Measurements from ENCODE around the gene CLPTM1.
A peak's percentile ranks its signal among the peaks of the same experiment; 100 is the strongest.
"Not testable (repeated sequence)": the region's sequence is repeated elsewhere in the genome, so short reads cannot be mapped to it uniquely, and the experiment has no call there.

CLPTM1 gene

GRCh38 chr19:44984005-44984404, 28.8 kb downstream of the CLPTM1 start:
- H3K4me3 Mint-ChIP-seq: no peak overlapping the region

GRCh38 chr19:44985445-44985844, 30.3 kb downstream of the CLPTM1 start:
- no peaks in the 10 kb centered on the region for H3K9me3 Mint-ChIP-seq

More at GRCh38 chr19:44984005-44984404, 28.8 kb downstream of the CLPTM1 start:
- Mint-ChIP-seq H3K27ac (no peak overlapping the region), H3K9me3 (no peaks in the 10 kb centered on the region), H3K36me3 (ENCODE audit: low read depth) (peaks cover 26% of the 10 kb centered on the region), H3K27me3 (no peaks in the 10 kb centered on the region), H3K4me1 (ENCODE audit: low read depth) (no peaks in the 10 kb centered on the region)

GRCh38 chr19:44986389-44986788, 31.2 kb downstream of the CLPTM1 start:
- no peak overlapping the region for H3K4me3 Mint-ChIP-seq
- no peak overlapping the region for H3K27ac Mint-ChIP-seq
- no peaks in the 10 kb centered on the region for H3K9me3 Mint-ChIP-seq
- no peaks in the 10 kb centered on the region for H3K4me1 Mint-ChIP-seq (ENCODE audit: low read depth)
- H3K27me3 Mint-ChIP-seq: no peaks in the 10 kb centered on the region
- H3K36me3 Mint-ChIP-seq (ENCODE audit: low read depth): peaks cover 19% of the 10 kb centered on the region

More at GRCh38 chr19:44985445-44985844, 30.3 kb downstream of the CLPTM1 start:
- no peak overlapping the region for H3K27ac Mint-ChIP-seq
- H3K4me1 Mint-ChIP-seq (ENCODE audit: low read depth): no peaks in the 10 kb centered on the region
- H3K4me3 Mint-ChIP-seq: no peak overlapping the region
- H3K36me3 Mint-ChIP-seq (ENCODE audit: low read depth): peaks cover 19% of the 10 kb centered on the region
- H3K27me3 Mint-ChIP-seq: no peaks in the 10 kb centered on the region

GRCh38 chr19:44987148-44987675, 32.0 kb downstream of the CLPTM1 start:
- peaks cover 15% of the 10 kb centered on the region for H3K36me3 Mint-ChIP-seq (ENCODE audit: low read depth)
- no peaks in the 10 kb centered on the region for H3K9me3 Mint-ChIP-seq
- no peak overlapping the region for H3K27ac Mint-ChIP-seq
- no peaks in the 10 kb centered on the region for H3K27me3 Mint-ChIP-seq
- H3K4me3 Mint-ChIP-seq: no peak overlapping the region
- no peaks in the 10 kb centered on the region for H3K4me1 Mint-ChIP-seq (ENCODE audit: low read depth)

- H3K9me3 Mint-ChIP-seq: no peaks in the 10 kb centered on the region
- no peak overlapping the region for H3K27ac Mint-ChIP-seq
- no peaks in the 10 kb centered on the region for H3K4me1 Mint-ChIP-seq (ENCODE audit: low read depth)
- H3K36me3 Mint-ChIP-seq (ENCODE audit: low read depth): peaks cover 15% of the 10 kb centered on the region
- no peaks in the 10 kb centered on the region for H3K27me3 Mint-ChIP-seq
- no peak overlapping the region for H3K4me3 Mint-ChIP-seq
These were observed 33.1 kb downstream of the CLPTM1 start for GRCh38 chr19:44988273-44988672.

GRCh38 chr19:44988896-44989556, 33.8 kb downstream of the CLPTM1 start:
- Mint-ChIP-seq H3K9me3 (no peaks in the 10 kb centered on the region), H3K27me3 (no peaks in the 10 kb centered on the region), H3K4me1 (ENCODE audit: low read depth) (no peaks in the 10 kb centered on the region), H3K36me3 (ENCODE audit: low read depth) (peaks cover 15% of the 10 kb centered on the region), H3K27ac (no peak overlapping the region), H3K4me3 (no peak overlapping the region)

GRCh38 chr19:44990459-44990858, 35.3 kb downstream of the CLPTM1 start:
- Mint-ChIP-seq H3K36me3 (ENCODE audit: low read depth) (peaks cover 10% of the 10 kb centered on the region), H3K27ac (no peak overlapping the region)

GRCh38 chr19:44990966-44991365, 35.8 kb downstream of the CLPTM1 start:
- H3K4me3 Mint-ChIP-seq: no peak overlapping the region
- no peaks in the 10 kb centered on the region for H3K4me1 Mint-ChIP-seq (ENCODE audit: low read depth)
- no peaks in the 10 kb centered on the region for H3K27me3 Mint-ChIP-seq
- H3K36me3 Mint-ChIP-seq (ENCODE audit: low read depth): peaks cover 10% of the 10 kb centered on the region
- H3K9me3 Mint-ChIP-seq: no peaks in the 10 kb centered on the region
- no peak overlapping the region for H3K27ac Mint-ChIP-seq

More at GRCh38 chr19:44990459-44990858, 35.3 kb downstream of the CLPTM1 start:
- Mint-ChIP-seq H3K9me3 (no peaks in the 10 kb centered on the region), H3K27me3 (no peaks in the 10 kb centered on the region), H3K4me1 (ENCODE audit: low read depth) (no peaks in the 10 kb centered on the region), H3K4me3 (no peak overlapping the region)

GRCh38 chr19:44992336-44993163, 37.4 kb downstream of the CLPTM1 start:
- H3K27me3 Mint-ChIP-seq: no peaks in the 10 kb centered on the region
- no peak overlapping the region for H3K27ac Mint-ChIP-seq

GRCh38 chr19:44993526-44993925, 38.3 kb downstream of the CLPTM1 start:
- Mint-ChIP-seq H3K27ac (no peak overlapping the region), H3K4me1 (ENCODE audit: low read depth) (no peaks in the 10 kb centered on the region), H3K9me3 (no peaks in the 10 kb centered on the region), H3K36me3 (ENCODE audit: low read depth) (peaks cover 5% of the 10 kb centered on the region), H3K27me3 (no peaks in the 10 kb centered on the region), H3K4me3 (no peak overlapping the region)

More at GRCh38 chr19:44992336-44993163, 37.4 kb downstream of the CLPTM1 start:
- no peaks in the 10 kb centered on the region for H3K4me1 Mint-ChIP-seq (ENCODE audit: low read depth)
- peaks cover 9% of the 10 kb centered on the region for H3K36me3 Mint-ChIP-seq (ENCODE audit: low read depth)
- no peaks in the 10 kb centered on the region for H3K9me3 Mint-ChIP-seq
- H3K4me3 Mint-ChIP-seq: no peak overlapping the region

- Mint-ChIP-seq H3K4me1 (ENCODE audit: low read depth) (no peaks in the 10 kb centered on the region), H3K9me3 (no peaks in the 10 kb centered on the region)
These were observed 38.9 kb downstream of the CLPTM1 start for GRCh38 chr19:44993926-44994537.

GRCh38 chr19:44998025-44998424, 42.8 kb downstream of the CLPTM1 start:
- Mint-ChIP-seq H3K27me3 (no peaks in the 10 kb centered on the region), H3K9me3 (no peaks in the 10 kb centered on the region), H3K36me3 (ENCODE audit: low read depth) (peaks cover 4% of the 10 kb centered on the region), H3K27ac (no peak overlapping the region), H3K4me1 (ENCODE audit: low read depth) (peaks cover 13% of the 10 kb centered on the region), H3K4me3 (no peak overlapping the region)

More at GRCh38 chr19:44993926-44994537, 38.9 kb downstream of the CLPTM1 start:
- no peaks in the 10 kb centered on the region for H3K27me3 Mint-ChIP-seq
- H3K36me3 Mint-ChIP-seq (ENCODE audit: low read depth): peaks cover 2% of the 10 kb centered on the region
- H3K4me3 Mint-ChIP-seq: no peak overlapping the region
- H3K27ac Mint-ChIP-seq: no peak overlapping the region

- H3K27me3 Mint-ChIP-seq; H3K36me3 Mint-ChIP-seq (ENCODE audit: low read depth); H3K9me3 Mint-ChIP-seq; H3K4me3 Mint-ChIP-seq: not testable (repeated sequence)
- Mint-ChIP-seq H3K4me1 (ENCODE audit: low read depth) (peaks cover 13% of the 10 kb centered on the region), H3K27ac (peak overlapping the region; percentile 34)
These were observed 44.1 kb downstream of the CLPTM1 start for GRCh38 chr19:44999131-44999925.

- H3K9me3 Mint-ChIP-seq, H3K27me3 Mint-ChIP-seq: not testable (repeated sequence)
- peak overlapping the region; percentile 57 for H3K4me3 Mint-ChIP-seq
- peaks cover 12% of the 10 kb centered on the region for H3K36me3 Mint-ChIP-seq (ENCODE audit: low read depth)
- peaks cover 14% of the 10 kb centered on the region for H3K4me1 Mint-ChIP-seq (ENCODE audit: low read depth)
- peak overlapping the region; percentile 52 for H3K27ac Mint-ChIP-seq
These were observed 45.5 kb downstream of the CLPTM1 start for GRCh38 chr19:45000665-45001064.

Data from stimulated activated naive CD8-positive, alpha-beta T cell treated with anti-CD3 and anti-CD28 coated beads, Interleukin-15, Interleukin-2, amounts not matched to agents 100 ng/mL and 50 ng/mL, for 24 hours (primary cell).